Left lung (tissue), 10 donors: ENCODE data around the gene SNRPA. TPM values are rescaled to one million over a fixed set of nuclear protein-coding genes. Genes with fewer than 3 reads are reported as not detected.
A peak's percentile ranks its signal among the peaks of the same experiment; 100 is the strongest.
"Not testable (repeated sequence)": the region's sequence is repeated elsewhere in the genome, so short reads cannot be mapped to it uniquely, and the experiment has no call there.

ENCODE experiments used
- ATAC-seq: fragments of 200-7000 bp; cut with Tn5 transposase; one replicate; pipeline ENCODE4 v1.9.1; 2020; ENCODE audit warnings: moderate library complexity
- DNase-seq, 4 donors: peaks; one replicate each; pipeline ENCODE4 v3.0.0-alpha.2; 2013 to 2020
- H3K27ac ChIP-seq, 2 donors: fragments of 200-600 bp; sonication (generic) in 1 of 2; one replicate each; pipeline versions ENCODE4 v1.5.0 to v1.8.0; 2020 to 2021
- H3K27me3 ChIP-seq, 2 donors: fragments of 200-600 bp; sonication (generic) in 1 of 2; one replicate each; pipeline versions ENCODE4 v1.5.0 to v1.8.0; 2020 to 2021
- H3K36me3 ChIP-seq, 2 donors: fragments of 200-600 bp; sonication (generic) in 1 of 2; one replicate each; pipeline versions ENCODE4 v1.5.0 to v1.8.0; 2020 to 2021
- H3K4me1 ChIP-seq, 2 donors: fragments of 200-600 bp; one replicate each; pipeline ENCODE4 v1.8.0; 2021
- H3K4me3 ChIP-seq, 2 donors: fragments of 200-600 bp; sonication (generic) in 1 of 2; one replicate each; pipeline versions ENCODE4 v1.5.0 to v1.8.0; 2020 to 2021; ENCODE audit warnings: mild to moderate bottlenecking in 1 of 2
- H3K9me3 ChIP-seq, 2 donors: fragments of 200-600 bp; sonication (generic) in 1 of 2; one replicate each; pipeline versions ENCODE4 v1.5.0 to v1.8.0; 2020 to 2021
- intact Hi-C, 2 donors: fragments of 100-400 bp; cut with DNase I; formaldehyde crosslinking; loops; one replicate each; pipeline versions ENCODE4 v1.11.2 to v1.14.2; 2022
- polyA plus RNA-seq, 6 donors: library from polyadenylated mRNA; unstranded; fragments of 120-200 nt; gene quantifications; one replicate each; pipeline ENCODE4 v1.2.1, GENCODE V29; 2013; ENCODE audit not compliant: insufficient read length in 6 of 6
- total RNA-seq, 2 donors: library from RNA; stranded (reverse); fragmentation: NEBNext Ultra II Directional; extraction: Animal tissue kit (Norgen Biotek cat#: 25700); gene quantifications; one replicate each; pipeline ENCODE4 v1.2.1, GENCODE V29; 2021
- TF ChIP-seq, protein P1 (sequence below), 2 donors: fragments of 200-600 bp; sonication (generic) in 1 of 2; IDR thresholded peaks; one replicate each; pipeline versions ENCODE4 v1.5.0 to v1.8.0; 2021; ENCODE audit warnings: antibody characterized with exemption in 2 of 2
- donor health status: DM: no; HTN: yes; CAD: no.
- donor health status: DM: no; HTN: no; CAD: no.

The SNRPA gene
- total and polyA plus RNA-seq, 8 donors: 46.1 to 126 (median 112) TPM

DNA sequence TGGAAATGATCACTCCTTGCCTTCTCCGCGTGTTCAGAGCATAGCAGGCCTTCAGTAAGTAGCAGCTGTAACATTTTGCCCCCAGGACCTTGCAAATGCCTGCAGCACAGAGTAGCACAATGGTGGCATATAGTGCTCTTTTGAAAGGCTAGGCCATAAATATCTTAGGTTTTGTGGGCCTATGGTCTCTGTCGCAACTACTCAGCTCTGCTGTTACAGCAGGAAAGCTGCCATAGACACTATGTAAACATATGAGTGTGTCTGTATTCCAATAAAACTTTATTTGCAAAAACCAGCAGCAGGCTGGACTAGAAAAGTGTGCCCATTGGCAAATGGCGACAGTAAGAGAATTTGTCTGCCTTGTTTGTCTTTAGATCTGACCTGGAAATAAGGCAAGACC, 24.7 kb upstream of the SNRPA start:
- H3K4me3 ChIP-seq: no peak overlapping the region

GRCh38 chr19:40730065-40730464, 20.9 kb upstream of the SNRPA start:
- H3K4me1 ChIP-seq, ATAC-seq, DNase-seq, intact Hi-C loops, H3K27me3 ChIP-seq, H3K4me3 ChIP-seq, H3K9me3 ChIP-seq, H3K27ac ChIP-seq: not testable (repeated sequence)
- H3K36me3 ChIP-seq: peaks cover 0 to 100% of the 10 kb centered on the region in 2 donors

More for the DNA sequence above, 24.7 kb upstream of the SNRPA start:
- H3K4me1 ChIP-seq: peaks cover 8 to 40% of the 10 kb centered on the region in 2 donors
- H3K27me3 ChIP-seq: no peaks in the 10 kb centered on the region
- no peak overlapping the region for H3K27ac ChIP-seq
- no peaks in the 10 kb centered on the region for H3K9me3 ChIP-seq
- DNase-seq (no peak), ATAC-seq (no peak)
- intact Hi-C loops: no loop called here
- H3K36me3 ChIP-seq: peaks cover 0 to 94% of the 10 kb centered on the region in 2 donors
- TF ChIP-seq, protein P1, sequence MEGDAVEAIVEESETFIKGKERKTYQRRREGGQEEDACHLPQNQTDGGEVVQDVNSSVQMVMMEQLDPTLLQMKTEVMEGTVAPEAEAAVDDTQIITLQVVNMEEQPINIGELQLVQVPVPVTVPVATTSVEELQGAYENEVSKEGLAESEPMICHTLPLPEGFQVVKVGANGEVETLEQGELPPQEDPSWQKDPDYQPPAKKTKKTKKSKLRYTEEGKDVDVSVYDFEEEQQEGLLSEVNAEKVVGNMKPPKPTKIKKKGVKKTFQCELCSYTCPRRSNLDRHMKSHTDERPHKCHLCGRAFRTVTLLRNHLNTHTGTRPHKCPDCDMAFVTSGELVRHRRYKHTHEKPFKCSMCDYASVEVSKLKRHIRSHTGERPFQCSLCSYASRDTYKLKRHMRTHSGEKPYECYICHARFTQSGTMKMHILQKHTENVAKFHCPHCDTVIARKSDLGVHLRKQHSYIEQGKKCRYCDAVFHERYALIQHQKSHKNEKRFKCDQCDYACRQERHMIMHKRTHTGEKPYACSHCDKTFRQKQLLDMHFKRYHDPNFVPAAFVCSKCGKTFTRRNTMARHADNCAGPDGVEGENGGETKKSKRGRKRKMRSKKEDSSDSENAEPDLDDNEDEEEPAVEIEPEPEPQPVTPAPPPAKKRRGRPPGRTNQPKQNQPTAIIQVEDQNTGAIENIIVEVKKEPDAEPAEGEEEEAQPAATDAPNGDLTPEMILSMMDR (IDR thresholded peaks at IDR 0.05): no peak

DNA sequence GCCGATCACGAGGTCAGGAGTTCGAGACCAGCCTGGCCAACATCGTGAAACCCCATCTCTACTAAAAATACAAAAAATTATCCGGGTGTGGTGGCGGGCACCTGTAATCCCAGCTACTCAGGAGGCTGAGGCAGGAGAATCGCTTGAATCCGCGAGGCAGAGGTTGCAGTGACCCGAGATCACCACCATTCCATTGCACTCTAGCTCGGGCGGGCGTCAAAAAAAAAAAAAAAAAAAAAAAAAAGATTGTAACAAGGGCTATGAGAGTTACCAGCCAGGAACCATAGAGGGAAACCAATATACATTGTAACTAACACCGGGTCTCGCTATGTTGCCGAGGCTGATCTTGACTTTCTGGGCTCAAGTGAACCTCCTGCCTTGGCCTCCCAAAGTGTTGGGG, 18.7 kb upstream of the SNRPA start:
- H3K9me3 ChIP-seq, H3K27ac ChIP-seq, H3K4me1 ChIP-seq, H3K27me3 ChIP-seq, H3K4me3 ChIP-seq, DNase-seq, intact Hi-C loops, ATAC-seq: not testable (repeated sequence)
- H3K36me3 ChIP-seq: peaks cover 0 to 100% of the 10 kb centered on the region in 2 donors

- Histone ChIP-seq H3K4me1 (no peaks in the 10 kb centered on the region), H3K27me3 (no peaks in the 10 kb centered on the region), H3K4me3 (no peak overlapping the region), H3K9me3 (no peaks in the 10 kb centered on the region), H3K36me3 (peaks cover 0 to 100% of the 10 kb centered on the region in 2 donors), H3K27ac (no peak overlapping the region)
- intact Hi-C loops: no loop called here
- no peak for DNase-seq
- TF ChIP-seq, protein P1 (IDR thresholded peaks at IDR 0.05): no peak
- ATAC-seq: no peak
Measured at GRCh38 chr19:40733149-40733548, 17.9 kb upstream of the SNRPA start.

- Histone ChIP-seq H3K4me3 (no peak overlapping the region), H3K27me3 (no peaks in the 10 kb centered on the region), H3K9me3 (no peaks in the 10 kb centered on the region), H3K36me3 (peaks cover 0 to 100% of the 10 kb centered on the region in 2 donors), H3K4me1 (no peaks in the 10 kb centered on the region), H3K27ac (peak overlapping the region in 1 of 2 donors; percentile 19)
- TF ChIP-seq, protein P1 (IDR thresholded peaks at IDR 0.05): no peak
- intact Hi-C loops: no loop called here
- peak; percentile 69 for ATAC-seq
- DNase-seq: no peak
Measured at GRCh38 chr19:40735013-40735771, 15.8 kb upstream of the SNRPA start.

DNA sequence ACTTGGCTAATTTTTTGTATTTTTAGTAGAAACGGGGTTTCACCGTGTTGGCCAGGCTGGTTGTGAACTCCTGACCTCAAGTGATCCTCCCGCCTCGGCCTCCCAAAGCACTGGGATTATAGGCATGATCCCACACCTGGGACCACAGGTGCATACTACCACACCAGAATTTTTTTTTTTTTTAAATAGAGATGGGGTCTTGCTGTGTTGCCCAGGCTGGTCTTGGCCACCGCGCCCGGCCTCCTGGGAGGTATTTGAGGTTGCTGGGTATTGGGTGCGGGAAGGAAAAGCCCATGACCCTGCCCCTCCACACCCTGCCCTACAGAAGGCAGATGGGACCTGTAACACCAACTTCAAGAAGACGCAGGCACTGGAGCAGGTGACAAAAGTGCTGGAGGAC, 14.3 kb upstream of the SNRPA start:
- Histone ChIP-seq H3K4me1 (no peaks in the 10 kb centered on the region), H3K27ac (peak overlapping the region in 1 of 2 donors; percentile 8), H3K9me3 (no peaks in the 10 kb centered on the region), H3K4me3 (no peak overlapping the region), H3K27me3 (no peaks in the 10 kb centered on the region), H3K36me3 (peaks cover 0 to 100% of the 10 kb centered on the region in 2 donors)
- no peak for DNase-seq
- intact Hi-C loops: no loop called here
- TF ChIP-seq, protein P1 (IDR thresholded peaks at IDR 0.05): no peak
- ATAC-seq: no peak
